Dermis blood vessel endothelial cell (primary cell): ENCODE measurements around the gene TMSB4X. TPM values are rescaled to one million over a fixed set of nuclear protein-coding genes. Genes with fewer than 3 reads are reported as not detected.
A peak's percentile ranks its signal among the peaks of the same experiment; 100 is the strongest.

Experiments used
- DNase-seq: peaks from one replicate; pipeline ENCODE4 v3.0.0; 2010
- total RNA-seq: library from RNA; depleted of rRNA; stranded (reverse); fragments of >200 nt; gene quantifications from 2 replicates; pipeline ENCODE4 v1.2.3, GENCODE V29; 2014

The TMSB4X gene
- total RNA-seq, 1 donor from 2014 or later = 18,147 TPM

DNA sequence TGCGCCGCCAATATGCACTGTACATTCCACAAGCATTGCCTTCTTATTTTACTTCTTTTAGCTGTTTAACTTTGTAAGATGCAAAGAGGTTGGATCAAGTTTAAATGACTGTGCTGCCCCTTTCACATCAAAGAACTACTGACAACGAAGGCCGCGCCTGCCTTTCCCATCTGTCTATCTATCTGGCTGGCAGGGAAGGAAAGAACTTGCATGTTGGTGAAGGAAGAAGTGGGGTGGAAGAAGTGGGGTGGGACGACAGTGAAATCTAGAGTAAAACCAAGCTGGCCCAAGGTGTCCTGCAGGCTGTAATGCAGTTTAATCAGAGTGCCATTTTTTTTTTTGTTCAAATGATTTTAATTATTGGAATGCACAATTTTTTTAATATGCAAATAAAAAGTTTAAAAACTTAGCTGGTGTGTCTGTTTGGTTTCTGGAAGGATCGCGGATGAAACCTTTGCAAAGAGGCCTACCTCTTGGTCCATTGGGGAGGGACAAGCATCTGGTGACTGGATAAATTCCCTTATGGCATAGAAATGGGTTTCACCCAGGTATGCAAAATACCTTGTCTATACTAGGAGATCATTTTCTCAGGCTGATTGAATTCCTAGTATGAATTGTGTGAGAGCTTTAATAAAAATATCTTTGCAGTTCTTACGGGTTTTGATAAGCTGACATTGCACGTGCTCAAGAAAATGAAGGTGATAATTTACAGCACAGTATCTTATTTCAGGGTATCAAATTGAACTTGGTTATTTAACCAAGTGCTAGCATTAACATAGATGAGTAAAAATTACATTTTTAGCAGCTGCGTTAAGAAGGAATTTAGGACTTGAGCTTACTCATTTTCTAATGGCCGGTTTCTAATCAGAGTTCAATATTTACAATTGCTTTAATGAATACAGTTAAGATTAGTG lies 2.2 kb downstream of the TMSB4X start:
- peak; percentile 21 for DNase-seq

DNA sequence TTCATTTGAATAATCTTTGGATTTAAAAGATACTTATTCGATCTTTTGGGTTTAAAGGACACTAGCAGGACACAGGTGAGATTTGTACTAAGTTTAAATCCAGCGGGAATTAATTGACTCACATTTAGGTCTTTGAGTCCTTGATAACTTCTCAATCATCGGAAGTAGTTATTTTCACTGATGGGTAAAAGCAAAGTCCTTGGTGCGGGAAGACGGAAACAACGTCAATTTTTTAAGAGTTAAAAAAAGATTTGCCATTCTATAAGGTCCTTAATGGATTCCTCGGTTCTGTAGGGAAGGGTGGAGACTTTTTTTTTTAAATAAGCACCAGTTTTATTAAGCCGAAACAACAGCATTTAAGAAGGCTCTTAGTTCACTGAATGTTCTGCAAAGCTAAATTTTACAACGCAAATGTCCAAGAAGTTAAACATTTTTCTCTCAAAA lies 2.9 kb downstream of the TMSB4X start:
- DNase-seq = no peak

DNA sequence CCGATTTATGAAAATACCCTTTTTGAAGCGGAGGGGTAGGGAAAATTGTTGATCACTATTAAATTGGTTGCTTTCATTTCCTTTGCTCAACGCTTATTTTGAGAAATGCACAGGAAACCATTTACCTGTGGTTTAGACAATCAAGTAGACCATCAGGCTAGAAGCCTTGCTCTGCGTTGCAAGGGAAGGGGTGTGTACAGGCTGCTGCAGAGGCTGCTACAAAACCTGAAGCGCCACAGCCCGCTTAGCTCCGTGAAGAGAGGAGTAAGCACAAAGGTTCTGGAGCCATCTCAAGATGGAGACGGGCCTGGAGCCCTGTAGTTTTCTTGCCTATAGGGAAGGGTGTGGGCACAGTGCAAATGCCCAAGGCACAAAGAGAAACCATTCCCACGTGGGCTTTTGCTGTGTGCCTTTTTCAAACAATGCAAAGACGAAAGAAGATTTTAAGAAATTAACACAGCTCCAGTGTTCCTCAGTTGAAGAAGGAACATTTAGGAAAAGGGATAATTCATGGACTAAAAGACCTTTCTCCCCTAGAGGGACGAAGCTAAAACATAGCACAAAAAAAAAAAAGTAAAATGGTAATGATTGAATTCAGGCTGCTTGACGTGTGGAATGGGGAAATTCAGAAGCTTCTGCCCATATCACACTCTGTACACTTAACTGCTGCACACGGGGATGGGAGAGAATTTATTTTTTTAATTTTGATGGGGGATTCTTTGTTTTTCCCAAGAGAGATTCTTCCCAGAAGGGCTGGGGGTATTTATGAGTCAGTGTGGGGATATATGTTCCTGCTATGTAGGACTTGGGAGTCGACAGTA lies 3.5 kb downstream of the TMSB4X start:
- peak; percentile 88 for DNase-seq

DNA sequence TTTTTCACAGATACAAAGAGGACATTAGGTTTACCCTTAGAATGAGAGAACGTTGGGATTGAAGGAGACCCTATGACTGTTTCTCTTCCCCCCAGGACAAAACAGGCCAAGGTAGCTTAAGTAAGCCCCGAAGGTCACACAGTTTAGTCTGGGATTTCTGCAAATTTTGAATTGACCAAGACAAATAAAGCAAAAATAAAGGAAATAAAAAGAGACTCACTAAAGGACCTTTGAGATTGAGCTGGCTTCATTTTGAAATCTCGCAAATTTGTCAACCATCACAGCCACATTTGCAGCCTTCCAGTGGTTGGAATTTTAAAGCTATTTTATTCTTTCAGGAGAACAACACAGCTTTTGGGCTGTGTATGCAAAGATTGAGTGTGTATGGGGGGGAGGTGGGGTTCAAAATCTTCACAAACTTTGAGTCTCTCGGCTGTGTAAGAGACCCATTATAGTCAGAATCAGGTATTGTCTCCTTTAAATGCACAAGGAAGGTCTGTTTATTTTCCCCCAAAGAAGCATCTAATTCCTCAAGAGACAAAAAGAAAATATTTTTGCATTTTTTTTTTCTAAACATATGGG lies 4.2 kb downstream of the TMSB4X start:
- DNase-seq = no peak

DNA sequence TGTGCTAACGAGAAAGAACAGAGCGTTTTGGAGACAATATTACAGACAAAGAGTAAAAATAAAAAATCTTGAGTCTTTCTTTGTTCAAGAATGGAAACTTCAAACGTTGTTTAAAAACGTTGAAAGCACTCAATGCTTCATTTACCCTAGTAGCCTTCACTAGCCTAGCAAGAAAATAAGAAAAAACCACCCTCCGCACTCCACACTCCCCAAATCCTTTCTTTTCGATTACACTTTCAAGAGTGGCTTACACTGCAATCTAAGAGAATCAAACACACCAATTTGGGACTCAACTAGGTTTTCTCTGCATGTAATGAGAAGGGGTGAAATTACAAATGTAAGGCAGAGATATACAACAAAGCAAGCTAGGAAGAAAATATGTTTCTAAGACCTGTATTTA lies 4.7 kb downstream of the TMSB4X start:
- DNase-seq = peak; percentile 32

DNA sequence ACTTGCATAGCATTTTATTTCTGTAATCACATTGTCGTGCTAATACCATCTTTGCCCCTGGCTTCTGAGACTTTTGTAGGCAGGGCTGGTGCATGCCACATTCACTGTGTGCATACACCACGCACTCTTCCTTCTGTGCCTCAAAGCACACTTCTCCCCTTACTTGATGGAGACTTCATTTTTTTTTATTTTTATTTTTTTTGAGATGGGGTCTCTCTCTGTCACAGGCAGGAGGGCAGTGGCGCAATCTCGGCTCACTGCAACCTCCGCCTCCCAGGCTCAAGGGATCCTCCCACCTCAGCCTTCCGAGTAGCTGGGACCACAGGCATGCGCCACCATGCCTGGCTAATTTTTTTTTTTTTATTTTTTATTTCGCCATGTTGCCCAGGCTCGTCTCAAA lies 5.1 kb downstream of the TMSB4X start:
- peak; percentile 31 for DNase-seq

DNA sequence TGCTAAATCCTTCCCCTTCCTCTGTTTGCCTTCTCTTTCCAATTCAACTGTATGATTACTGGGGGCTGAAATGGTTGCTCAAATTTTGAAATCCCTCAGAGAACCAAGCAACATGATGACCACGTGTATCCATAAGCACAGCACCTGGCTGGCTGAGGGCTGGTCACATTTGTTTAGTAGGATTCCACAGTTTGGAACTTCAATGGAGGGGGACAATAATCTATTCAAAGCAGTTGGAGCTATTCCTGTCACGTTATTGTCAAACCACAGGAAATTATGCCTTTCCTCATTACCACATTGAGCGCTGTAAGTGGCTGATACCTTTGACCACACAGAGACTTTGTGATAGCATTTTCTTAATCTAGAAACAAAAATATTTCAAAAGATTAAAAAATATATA lies 7.0 kb downstream of the TMSB4X start:
- DNase-seq = peak; percentile 68

DNA sequence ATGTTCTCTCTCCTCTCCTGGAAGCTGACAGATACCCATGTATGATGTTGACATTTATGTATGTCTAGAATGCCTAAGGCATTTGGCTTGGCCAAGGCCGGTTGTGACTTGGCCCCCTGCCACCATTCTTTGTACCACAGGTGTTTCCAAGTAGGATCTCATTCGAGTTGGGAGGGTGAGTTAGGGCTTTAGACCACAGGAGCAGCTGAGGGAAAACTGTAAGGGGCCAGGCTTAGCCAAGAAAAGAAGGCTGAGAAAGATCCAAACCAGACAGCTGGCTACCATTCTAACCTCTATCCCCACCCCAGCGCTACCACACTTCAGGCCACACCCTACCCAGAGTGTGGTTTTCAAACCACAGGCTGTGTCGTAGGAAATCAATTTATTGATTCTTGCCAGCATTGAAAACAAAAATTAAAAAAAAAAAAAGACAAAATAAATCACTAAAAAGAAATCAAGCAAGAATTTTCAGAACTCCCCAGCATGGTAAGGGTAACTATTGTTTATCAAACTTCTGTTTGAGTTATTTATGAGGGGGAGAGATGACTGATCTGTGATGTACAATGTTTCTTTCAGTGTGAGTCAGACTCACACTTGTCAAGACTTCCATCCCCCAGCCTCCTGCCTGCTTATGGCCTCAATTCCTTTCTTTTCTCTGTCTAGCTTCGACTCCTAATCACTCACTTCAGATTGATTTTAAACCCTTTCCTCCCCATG lies 9.9 kb downstream of the TMSB4X start:
- DNase-seq = peak; percentile 94

DNA sequence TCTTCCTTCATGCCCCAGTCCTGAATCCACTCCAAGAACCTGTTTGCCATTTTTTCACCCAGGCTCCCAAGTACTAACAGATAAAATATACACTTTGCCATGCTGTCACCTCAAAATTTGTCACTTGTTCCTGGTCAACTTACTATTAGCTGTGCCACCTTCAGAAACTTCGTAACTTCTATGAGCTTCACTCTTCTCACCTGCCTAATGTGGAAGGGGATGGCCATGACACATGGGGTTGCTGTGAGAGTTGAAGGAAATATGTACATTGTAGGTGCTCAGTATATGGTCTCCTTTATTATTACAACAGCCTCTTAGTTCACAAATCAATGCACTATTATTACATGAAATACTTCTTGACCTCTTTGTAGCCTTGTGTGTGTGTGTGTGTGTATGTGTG lies 10.4 kb downstream of the TMSB4X start:
- DNase-seq = no peak

DNA sequence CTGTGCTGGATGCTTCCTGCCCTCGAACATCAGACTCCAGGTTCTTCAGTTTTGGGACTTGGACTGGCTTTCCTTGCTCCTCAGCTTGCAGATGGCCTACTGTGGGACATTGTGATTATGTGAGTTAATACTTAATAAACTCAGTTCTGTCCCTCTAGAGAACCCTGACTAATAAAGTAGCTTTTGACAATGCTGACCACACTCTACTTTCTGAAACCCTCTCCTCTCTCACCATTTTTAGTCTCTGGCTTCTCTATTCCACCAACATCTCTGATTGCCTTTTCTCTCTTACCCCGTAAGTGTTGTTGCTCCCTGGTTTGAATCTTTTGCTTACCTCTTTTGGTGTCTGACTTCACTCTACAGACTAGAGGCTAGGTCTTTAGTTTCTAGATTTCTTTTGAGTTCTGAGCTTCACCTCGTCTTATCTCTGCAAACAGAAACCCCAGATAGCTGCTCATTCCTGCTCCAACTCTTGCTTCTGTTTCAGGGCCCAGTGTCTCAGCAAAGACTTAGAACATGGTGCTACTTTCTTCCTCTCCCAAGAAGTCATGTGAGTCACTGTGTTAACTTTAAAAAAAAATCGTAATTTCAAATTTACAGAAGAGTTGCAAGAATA lies 11.4 kb downstream of the TMSB4X start:
- no peak for DNase-seq

DNA sequence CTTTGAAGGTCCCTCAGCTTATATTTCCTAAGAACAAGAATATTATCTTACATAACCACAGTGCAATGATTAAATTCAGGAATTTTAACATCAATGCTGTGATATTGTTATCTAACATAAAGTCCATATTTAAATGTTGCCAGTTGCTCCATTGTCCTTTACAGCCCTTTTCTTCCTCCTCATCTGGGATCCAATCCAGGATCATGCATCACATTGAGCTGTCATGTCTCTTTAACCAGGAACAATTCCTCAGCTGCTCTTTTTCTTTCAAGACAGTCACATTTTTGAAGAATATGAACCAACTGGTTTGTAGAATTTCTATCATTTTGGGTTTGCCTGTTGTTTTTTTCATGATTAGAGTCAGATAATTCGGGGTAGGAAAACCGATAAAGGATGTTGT lies 12.0 kb downstream of the TMSB4X start:
- peak; percentile 27 for DNase-seq

DNA sequence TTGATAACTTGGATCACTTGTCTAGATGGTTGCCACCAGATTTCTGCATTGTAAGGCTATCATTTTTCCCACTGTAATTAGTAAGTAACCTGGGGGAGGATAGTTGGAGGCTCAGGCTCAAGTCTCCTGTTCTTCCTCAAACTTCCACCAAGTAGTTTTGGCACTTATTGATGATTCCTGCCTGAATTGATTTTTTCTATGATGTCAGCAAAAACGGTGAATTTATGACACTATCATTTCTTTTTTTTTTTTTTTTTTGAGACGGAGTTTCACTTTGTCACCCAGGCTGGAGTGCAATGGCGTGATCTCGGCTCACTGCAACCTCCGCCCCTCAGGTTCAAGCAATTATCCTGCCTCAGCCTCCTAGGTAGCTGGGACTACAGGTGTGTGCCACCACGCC lies 12.4 kb downstream of the TMSB4X start:
- no peak for DNase-seq

DNA sequence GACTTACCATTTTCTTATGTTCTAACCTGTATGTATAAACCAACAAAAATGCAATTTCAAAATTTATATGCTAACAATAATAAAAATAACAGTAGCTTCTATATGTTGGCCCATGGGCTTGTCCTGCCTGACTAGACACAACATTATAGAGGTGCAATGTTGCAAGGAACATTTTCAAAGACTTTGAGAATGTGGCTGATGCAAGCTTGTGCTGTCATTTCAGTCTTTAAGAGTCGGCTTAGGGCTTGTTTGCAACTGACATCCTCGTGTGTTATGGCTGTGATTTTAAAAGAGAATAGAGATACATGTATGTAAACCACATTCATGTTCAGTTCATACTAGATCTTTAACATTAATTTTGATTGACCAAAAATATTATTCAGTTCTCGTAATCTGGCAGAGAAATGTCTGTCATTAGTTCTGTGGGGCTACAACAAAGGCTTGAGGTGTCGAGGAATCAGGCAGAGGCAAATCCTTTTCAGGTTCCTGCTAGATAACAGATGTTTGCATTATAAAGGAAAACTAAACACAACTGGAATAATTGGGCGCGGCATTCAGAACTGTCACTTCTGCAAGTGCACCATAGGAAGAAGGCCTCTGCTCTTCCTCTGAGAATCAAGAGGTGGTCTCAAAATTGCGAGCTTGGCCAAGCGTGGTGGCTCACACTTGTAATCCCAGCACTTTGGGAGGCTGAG lies 13.1 kb downstream of the TMSB4X start:
- no peak for DNase-seq

DNA sequence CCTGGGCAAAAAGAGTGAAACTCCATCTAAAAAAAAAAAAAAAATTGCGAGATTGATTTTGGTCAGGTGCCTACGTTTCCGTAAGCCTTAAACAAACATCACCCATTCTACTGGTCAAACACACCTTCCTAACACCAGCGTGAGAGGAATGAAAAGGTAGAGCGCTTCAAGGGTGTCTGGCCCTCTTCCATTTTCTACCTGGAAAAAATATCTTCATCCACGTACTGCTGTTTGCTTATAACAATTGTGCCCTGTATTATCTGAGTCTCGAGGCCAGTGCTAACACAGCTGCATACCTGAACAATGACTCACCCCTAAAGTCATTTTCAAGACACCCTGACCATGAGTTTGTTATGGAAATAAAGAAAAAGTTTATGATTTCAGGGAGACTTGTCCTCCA lies 13.9 kb downstream of the TMSB4X start:
- peak; percentile 82 for DNase-seq

DNA sequence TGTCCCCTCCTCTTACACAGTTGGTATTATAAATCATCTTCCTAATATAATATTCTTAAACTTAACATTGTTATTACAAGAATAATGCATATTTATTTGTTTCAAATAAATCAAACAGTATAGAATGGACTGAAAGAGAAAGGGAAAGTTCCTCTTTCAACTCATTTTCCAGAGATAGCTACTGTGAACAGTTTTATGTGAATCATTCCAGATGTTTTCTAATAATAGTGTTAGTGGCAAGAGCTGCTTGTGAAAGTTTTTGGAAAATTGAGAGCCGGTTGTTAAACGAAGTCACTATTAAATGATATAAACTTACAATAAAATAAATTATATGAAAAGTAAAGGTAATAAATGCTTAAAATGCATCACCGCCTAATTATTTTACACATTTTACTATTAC lies 14.6 kb downstream of the TMSB4X start:
- DNase-seq = no peak

DNA sequence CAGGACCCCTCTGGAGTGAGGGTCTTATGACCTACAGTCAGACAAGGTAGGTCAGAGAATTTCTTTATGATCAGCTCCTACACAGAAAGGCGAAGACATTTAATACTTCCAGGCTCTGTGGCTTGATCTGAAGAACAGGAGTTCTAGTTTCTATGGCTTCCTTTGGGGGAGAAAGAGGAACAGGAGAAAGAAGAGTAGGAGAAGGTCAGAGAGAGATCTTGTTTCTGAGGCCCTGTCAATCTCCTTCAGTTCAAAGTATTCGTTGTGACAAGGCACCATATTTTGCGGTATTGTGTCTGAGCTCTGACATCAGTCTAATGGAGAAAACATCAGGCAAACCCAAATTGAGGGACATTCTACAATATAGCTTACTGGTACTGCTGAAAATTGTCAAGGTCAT lies 16.7 kb downstream of the TMSB4X start:
- DNase-seq = no peak

DNA sequence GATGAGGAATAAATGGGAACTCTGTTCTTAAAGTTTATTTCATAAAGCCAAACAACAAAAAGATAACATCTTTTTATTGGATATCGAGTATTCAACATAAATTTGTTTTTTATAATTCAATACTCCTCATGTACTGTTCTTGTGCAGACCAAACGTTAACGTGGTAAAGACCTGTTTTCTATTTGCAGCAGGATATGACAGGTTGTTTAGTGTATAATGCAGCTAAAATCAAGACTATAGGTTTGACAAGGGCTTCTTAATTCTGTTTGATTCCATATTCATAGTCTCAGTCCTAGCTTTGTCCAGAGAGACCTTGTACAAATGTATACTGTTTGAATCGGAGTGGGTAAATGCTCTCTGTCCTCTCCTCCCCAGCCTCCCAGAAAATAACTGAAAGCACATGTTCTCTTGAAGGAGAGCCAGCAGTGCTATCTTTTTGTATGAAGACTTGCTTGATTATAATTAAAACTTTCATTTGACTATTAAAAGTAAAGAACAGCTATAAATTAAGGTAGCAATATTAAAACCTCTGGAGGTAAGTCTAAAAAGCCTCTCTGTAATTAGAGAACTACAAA lies 17.7 kb downstream of the TMSB4X start:
- DNase-seq = no peak

DNA sequence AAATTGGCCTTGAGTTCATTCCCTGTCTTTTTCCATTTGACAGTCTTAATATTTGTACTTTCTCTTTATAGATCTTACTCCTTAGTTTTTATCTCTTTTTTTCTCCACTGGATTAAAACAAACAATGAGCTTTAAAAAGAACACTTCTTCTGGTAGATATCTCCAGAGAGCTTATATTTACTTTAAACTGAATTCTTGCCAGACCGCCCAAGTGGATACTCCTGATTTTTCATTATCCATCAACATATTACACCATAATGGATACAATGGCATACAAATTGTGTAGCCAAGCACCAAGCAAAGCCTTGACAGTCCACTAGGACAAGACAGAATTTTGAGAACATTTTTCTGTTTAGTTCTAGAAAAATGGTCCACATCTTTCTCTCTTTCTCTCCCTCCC lies 18.9 kb downstream of the TMSB4X start:
- no peak for DNase-seq

DNA sequence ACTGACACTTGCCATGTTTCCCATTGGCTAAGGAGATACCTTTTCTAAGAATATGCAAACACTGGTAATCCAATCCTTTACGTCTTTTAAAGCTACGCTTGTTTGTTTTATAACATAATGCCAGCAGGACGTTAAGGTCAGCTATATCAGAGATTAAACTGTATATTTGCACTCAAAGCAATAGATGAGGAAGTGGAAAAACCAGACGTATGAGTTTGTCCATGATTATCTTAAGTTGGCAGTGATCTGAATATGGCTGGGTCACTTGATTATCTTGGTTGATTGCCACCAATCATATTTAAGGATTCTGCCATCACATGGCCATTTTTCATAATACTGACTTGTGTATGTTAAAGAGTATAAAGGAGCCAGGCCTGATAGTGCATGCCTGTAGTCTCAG lies 19.4 kb downstream of the TMSB4X start:
- no peak for DNase-seq

DNA sequence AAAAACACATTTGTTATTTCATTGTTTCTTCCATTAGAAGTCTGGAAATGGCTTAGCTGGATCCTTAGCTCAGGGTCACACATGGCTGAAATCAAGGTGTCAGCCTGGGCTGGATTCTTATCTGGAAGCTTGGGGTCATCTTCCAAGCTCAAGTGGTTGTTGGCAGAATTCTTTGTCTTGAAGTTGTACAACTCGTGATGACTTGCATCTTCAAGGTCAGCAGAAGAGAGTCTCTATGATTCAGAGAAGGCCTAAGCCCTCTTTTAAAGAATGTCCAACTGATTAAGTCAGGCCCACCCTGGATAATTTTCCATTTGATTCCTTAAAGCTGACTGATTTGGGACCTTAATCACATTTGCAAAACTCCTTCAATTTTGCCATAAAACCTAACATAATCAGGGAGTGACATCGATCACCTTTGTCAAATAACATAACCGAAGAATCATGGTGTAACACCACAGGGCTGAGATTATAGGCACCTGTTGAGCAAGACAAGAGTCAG lies 22.1 kb downstream of the TMSB4X start:
- DNase-seq = no peak
